GM21723 (cell line): ENCODE measurements around the gene HMOX2.
A peak's percentile ranks its signal among the peaks of the same experiment; 100 is the strongest.

Source experiments
- ATAC-seq: cut with Tn5 transposase; IDR thresholded peaks from one replicate; pipeline ENCODE4 v1.9.1; 2021; ENCODE audit warnings: mild to moderate bottlenecking, moderate library complexity; ENCODE audit not compliant: unreplicated experiment

The HMOX2 gene

GRCh38 chr16:4499196-4499555 is 23.0 kb downstream of the HMOX2 start:
- no peak for ATAC-seq

- no peak for ATAC-seq
These were observed 24.1 kb downstream of the HMOX2 start for GRCh38 chr16:4500272-4500671.

- ATAC-seq, result no peak
These were observed 24.9 kb downstream of the HMOX2 start for GRCh38 chr16:4501071-4501478.

GRCh38 chr16:4505356-4506147 is 29.4 kb downstream of the HMOX2 start:
- ATAC-seq, result peak; percentile 85

- ATAC-seq, result peak; percentile 53
These were observed 30.3 kb downstream of the HMOX2 start for GRCh38 chr16:4506450-4506849.

GRCh38 chr16:4507588-4508345 is 31.6 kb downstream of the HMOX2 start:
- ATAC-seq, result no peak

GRCh38 chr16:4508806-4509205 is 32.6 kb downstream of the HMOX2 start:
- no peak for ATAC-seq

- ATAC-seq, result no peak
These were observed 33.2 kb downstream of the HMOX2 start for GRCh38 chr16:4509420-4509819.

GRCh38 chr16:4510131-4510530 is 33.9 kb downstream of the HMOX2 start:
- no peak for ATAC-seq

- ATAC-seq, result no peak
These were observed 34.7 kb downstream of the HMOX2 start for GRCh38 chr16:4510747-4511426.

- no peak for ATAC-seq
These were observed 35.4 kb downstream of the HMOX2 start for GRCh38 chr16:4511441-4512082.

- no peak for ATAC-seq
These were observed 36.3 kb downstream of the HMOX2 start for GRCh38 chr16:4512473-4512872.

- ATAC-seq, result no peak
These were observed 37.1 kb downstream of the HMOX2 start for GRCh38 chr16:4513086-4513860.

GRCh38 chr16:4513881-4514280 is 37.7 kb downstream of the HMOX2 start:
- ATAC-seq, result no peak

- ATAC-seq, result no peak
These were observed 38.4 kb downstream of the HMOX2 start for GRCh38 chr16:4514606-4515005.

GRCh38 chr16:4515611-4516233 is 39.5 kb downstream of the HMOX2 start:
- ATAC-seq, result peak; percentile 55

GRCh38 chr16:4517812-4518680 is 41.8 kb downstream of the HMOX2 start:
- no peak for ATAC-seq

GRCh38 chr16:4519274-4520058 is 43.3 kb downstream of the HMOX2 start:
- no peak for ATAC-seq
